GM10847 (cell line): ENCODE results near the gene FRMPD4.

Source experiments
- POLR2A ChIP-seq: IDR thresholded peaks from 2 replicates; pipeline ENCODE4 v1.6.1; 2011; ENCODE audit not compliant: insufficient read length; ENCODE audit errors: extremely low read depth

FRMPD4 gene

DNA sequence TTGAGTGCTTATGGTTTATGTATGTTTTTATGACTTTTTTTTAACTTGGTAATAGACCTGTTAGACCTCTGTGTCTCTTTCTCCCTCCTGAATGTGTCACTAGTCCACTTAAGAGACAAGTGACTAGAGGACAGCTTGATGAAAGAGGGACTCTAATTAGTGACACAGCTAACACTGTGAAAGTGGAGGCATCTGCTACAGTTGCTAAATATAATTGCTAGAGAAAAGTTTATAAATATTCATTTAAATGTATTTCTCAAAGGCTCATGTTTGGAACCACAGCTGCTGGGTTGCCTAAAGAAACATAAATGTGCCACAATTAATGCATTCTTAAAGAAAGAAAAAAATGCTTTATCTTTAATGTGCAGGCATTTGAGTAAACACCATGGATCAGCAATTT lies 176.4 kb downstream of the FRMPD4 start:
- TF ChIP-seq POLR2A, result no peak

DNA sequence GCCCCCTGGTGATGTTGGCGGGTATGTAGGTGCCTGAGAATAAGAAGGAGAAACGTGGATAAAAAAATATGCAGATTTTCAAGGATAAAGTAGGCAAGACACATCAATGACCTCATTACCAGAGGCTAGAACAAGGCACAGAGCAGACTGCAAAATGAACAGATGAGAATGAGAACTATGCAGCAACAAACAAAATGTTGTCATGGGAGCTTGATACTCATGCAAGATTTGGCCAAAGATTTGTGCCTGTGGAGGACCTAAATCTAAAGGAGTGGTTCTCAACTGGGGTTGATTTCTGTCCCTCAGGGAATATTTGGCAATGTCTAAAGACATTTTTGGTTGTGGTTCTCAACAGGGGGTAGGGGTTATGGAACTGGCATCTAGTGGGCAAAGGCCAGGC lies 177.3 kb downstream of the FRMPD4 start:
- TF ChIP-seq POLR2A, result no peak

DNA sequence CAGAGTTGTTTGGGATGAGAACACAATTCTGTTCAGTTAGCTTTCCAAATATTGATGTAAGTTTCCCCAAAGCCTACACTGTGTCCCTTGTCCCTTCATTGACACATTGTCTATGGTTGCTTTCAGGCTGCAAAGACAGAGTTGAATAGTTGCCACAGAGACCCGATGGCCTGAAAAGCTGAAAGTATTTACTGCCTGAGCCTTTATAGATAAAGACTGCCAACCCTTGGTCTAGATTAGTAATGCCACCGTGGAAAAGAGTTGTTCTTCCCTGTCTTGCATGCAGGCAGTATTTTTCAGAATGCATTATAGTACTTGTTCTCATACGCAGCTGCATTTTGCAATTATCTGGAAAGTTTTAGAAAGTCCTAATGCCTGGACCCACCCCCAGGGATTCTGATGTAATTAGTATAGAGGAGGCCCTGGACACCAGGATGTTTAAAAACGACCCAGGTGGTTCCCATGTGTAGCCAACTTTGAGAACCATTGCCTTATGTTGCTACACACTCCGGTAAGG lies 180.8 kb downstream of the FRMPD4 start:
- no peak for TF ChIP-seq POLR2A

DNA sequence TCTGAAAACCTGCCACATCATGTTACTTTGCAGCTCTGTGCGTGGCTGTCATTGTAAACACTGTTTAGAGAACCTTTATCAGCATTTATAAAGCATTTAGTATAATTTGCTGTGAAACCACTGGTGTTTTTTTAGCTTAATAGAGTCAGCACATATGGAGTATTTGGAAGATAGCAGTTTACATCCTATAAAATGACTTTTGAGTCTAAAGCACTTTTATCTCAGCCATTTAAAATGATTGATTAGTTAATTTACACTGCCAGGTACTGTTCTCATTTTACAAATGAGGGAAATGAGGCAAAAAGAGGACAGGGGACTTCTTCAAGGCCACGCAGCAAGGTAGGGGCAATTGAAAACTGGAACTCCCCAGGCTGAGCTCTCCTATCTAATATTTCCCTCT lies 181.7 kb downstream of the FRMPD4 start:
- no peak for TF ChIP-seq POLR2A

DNA sequence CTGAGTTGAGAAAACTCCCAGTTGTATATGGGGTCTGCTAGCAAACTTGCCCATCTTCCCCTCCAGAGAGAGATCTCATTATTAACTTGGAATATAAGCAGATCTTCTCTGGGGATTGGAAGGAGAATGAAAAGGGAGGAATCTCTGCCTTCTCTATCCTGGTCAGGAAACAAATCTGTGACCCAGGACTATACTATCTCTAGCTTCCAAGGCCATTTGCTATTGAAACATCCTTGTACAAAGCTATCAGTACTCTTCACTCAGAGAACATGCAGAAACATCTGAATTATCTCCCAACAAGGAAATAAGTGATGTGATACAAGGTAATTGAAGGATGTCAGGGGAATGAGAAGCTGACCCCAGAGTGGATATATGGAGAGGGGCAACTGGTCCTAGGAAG lies 183.8 kb downstream of the FRMPD4 start:
- TF ChIP-seq POLR2A, result no peak

DNA sequence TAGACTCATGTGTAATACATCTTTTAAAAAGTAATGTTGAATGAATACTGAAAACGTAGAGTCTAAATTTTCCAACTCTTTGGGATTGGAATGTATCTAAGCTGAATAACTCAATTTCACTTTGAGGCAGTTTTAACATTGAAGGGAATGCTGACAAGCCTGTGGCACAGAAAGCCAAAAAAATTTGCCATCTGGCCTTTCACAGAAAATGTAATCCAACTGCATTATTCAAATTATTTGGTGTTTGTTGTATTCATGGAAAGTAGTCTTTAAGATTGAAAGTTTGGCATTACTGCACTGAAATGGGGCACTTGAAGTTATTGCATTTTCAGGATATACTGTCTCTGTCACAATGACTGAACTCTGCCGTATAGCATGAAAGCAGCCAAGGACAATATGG lies 186.9 kb downstream of the FRMPD4 start:
- no peak for TF ChIP-seq POLR2A

DNA sequence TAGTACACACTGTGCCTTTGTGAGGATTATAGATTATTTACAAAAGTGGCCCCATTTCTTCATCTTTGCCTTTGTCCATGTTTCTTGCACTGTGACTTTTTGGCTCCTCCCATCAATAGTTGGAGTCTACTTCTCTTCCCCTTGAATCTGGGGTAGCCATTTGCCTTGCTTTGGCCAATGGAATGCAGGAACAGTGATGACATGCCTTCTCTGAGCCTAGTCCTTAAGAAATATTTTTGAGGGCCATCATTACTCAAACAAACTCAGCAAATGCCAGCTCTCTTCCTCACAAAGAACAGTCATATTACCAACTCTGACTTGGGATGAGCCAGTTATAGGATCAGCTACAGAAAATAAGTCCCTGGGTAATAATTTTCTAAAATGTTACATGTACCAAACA lies 189.6 kb downstream of the FRMPD4 start:
- no peak for TF ChIP-seq POLR2A

DNA sequence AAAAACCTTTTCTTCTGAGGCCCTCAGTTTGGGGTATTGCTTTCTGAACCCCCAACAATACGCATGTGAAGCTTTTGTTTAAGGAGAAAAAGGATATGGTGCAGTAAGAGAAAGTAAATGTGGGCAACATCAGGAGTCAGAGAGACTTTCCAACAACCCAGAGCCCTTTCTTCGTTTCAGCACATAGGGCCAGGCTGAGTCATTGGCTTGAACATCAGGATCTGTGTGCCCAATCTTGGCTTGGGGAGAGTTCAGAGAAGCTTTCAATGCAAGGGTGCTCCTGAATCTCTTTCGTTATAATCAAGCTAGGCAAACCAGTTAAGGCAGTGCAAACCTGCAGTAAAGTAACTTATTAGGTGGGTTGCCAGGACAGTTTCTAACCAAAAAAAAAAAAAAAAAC lies 191.2 kb downstream of the FRMPD4 start:
- TF ChIP-seq POLR2A, result no peak

DNA sequence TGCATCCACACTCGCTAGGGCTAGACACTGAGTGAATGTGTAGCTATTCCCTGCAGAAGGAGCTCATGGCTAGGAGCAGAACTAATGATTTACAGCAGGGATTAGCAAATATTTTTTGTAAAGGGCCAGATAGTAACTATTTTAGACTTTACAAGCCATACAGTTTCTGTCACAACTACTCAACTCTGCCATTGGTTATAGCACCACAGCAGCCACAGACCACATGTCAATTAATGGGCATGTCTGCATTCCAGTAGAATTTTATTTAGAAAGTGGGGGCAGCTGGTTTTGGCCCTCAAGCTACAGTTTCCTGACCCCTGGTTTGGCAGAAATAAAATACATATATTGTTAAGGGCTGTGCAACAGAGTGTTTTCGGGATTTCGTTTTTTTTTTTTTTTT lies 192.6 kb downstream of the FRMPD4 start:
- no peak for TF ChIP-seq POLR2A

DNA sequence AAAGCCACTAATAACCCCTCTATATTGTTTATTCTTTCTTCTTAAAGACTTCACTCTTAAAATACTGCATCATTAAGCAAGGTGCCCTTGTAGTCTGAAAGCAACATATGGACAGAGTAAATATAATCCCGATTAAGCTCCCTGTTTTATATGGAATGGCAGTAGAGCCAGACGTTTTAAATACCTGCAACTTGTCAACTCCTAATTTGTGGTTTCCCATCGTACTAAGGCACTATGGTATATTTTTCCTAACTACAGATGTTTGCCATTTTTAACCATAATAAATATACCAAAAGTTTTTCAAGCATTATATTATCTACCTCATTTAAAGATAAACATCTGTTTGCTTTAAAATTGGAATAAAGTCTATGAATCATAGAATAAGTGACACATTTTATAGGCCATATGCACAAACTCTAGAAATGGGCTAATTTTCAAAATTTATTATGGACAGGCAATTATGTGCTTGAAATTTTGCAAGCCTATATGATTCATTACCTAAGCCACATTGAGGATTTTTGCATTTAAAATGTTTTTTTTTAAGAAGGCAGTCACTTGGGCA lies 194.6 kb downstream of the FRMPD4 start:
- TF ChIP-seq POLR2A, result no peak

DNA sequence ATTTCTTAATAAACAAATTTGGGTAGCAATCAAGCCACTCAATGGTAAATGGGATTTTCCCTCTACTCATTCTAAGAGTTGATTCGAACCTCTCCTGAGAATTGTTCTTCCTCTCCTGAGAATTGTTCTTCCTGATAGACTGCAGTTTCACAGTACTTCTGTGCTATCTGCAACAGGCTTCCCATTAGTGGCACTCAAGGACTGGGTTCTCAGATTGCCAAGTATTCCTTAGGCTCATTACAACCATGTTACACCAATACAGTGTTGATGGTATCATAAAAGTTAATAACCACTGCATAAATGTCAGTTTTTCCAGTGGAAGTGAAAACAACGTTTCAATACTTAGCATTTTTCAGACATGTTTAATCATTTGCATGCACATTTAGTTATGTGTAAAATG lies 201.6 kb downstream of the FRMPD4 start:
- no peak for TF ChIP-seq POLR2A

DNA sequence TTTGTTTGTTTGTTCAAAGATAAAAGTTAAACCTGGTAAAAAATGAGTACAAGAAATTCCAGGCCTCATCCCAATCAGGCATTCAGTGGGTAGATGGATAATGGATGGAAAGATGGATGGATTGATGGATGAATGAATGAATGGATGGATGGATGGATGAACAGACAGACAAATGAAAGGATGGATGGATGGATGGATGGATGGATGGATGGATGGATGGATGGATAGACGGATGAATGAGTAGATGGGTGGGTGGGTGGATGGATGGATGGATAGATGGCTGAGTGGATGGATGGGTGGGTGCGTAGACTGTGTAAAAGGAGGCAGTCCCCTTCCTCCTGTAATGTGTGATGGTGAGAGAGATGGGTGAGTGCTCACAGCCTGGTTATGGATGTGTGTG lies 206.7 kb downstream of the FRMPD4 start:
- no peak for TF ChIP-seq POLR2A

DNA sequence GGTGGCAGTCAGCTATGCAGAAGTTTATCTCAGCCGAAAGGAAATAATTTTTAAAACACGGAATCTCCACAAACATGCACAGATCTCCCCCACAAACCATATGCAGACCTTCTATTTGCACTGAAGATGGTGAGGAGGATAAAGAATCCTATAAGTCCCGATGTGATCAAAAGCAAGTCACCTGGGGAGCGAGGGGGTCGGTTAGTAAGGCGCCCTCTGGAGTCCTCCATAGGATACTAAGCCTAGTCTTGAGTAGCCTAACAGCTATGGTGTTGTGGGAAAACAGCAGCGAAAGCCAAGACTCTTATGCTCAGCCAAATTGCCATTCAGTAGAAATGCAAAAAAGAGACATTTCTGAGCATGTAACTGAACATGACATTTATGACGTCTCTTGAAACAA lies 210.9 kb downstream of the FRMPD4 start:
- TF ChIP-seq POLR2A, result no peak

DNA sequence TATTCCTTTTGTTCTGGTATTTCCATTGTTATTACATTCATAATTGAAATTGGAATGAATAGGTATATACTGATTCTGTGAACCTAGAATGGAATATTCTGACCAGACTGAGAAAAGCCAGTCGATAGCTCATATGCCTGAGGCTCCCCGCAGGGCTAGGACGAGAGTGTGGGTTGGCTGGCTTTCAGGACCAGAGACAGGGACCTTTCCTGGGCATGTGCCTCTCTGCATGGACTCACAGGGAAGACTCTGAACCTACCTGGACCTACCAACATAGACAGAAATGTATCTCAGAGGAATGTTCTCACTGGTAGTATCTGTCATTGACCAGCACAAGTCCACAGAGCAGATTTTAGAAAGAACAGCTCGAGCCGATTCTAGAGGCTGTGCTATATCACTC lies 214.6 kb downstream of the FRMPD4 start:
- no peak for TF ChIP-seq POLR2A

DNA sequence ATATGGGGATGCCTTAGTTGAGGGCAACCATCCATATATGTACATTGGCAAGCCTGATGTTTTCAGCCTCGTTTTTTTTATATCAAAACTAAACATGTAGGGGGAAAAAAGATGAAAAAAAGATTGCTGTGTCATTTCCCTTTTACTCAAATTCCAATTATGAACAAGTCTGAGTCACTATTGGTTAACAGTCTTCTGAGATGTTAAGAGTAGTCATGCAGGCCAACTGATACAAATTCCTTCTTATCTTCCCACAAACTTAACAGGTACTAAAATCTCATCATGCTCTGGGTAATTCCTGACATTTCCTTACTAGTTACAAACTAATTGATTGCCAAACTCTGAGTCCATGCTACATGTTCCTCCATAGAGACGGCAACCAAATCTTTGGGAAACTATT lies 222.1 kb downstream of the FRMPD4 start:
- no peak for TF ChIP-seq POLR2A

DNA sequence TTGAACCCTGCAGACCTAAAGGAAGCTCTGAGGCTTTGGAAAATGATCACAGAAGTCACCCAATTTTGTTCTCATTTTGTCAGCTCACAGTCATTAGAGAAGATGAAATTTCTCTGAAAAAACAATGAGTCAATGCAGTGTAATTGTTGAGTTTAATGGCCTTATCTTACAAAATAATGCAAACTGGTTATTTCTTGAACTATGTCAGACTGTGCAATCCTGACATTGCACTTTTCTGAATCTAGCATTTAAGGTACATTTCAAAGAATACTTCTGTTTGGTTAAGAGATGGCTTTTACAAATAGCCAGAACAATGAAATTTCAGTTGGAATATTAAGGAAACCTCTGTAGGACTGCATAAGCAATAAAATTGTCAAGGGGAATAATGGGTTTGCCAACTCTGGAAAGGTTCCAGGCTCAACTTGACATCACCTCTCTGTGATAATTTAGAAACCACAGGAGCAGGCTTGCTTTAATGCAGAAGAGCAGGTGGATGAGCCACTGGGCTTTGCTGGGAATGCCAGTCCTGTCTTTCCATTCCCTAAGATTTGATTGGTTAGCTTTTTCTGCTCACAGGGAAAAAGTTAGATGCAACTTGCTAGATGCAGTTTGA lies 222.8 kb downstream of the FRMPD4 start:
- no peak for TF ChIP-seq POLR2A

DNA sequence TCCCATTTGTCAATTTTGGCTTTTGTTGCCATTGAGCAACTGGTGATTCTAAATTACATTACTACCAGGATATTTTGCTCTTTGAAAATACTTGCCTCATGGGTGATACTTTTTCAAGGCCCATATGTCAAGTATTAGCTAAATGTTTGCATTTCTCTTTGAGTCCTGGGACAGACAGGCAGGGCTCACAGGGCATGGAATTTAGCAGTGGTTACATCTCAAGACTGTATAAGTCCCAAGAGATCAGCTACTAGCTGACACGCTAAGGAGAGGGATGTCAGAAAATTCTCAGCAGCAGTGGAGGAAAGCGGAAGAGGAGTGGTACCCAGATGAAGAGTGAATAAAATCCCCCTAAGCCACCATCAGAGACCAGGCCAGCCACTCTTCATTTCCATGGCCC lies 224.9 kb downstream of the FRMPD4 start:
- TF ChIP-seq POLR2A, result no peak
